SK-N-SH treated with all-trans-retinoic acid at 6 μM for 48 hours (cell line): Measurements from ENCODE around the gene QRICH1.

Source experiments
- ATAC-seq: fragments of 200-7000 bp; cut with Tn5 transposase; 3 replicates; pipeline ENCODE4 v1.9.1; 2020; ENCODE audit warnings: mild to moderate bottlenecking, moderate library complexity
- ARNTL ChIP-seq: fragments of 450-650 bp; formaldehyde crosslinking; IDR thresholded peaks from 2 replicates; pipeline ENCODE4 v1.5.0; 2020; ENCODE audit warnings: low read depth, mild to moderate bottlenecking, moderate library complexity, borderline replicate concordance
- CSDC2 ChIP-seq: fragments of 250-450 bp; sonication (Bioruptor Pico); IDR thresholded peaks from 2 replicates; pipeline ENCODE4 v1.5.0; 2020; ENCODE audit warnings: mild to moderate bottlenecking, moderate library complexity
- CSRNP3 ChIP-seq: fragments of 250-450 bp; sonication (Bioruptor Pico); IDR thresholded peaks from 2 replicates; pipeline ENCODE4 v1.5.1; 2021; ENCODE audit warnings: mild to moderate bottlenecking, moderate library complexity
- GLIS3 ChIP-seq: fragments of 250-450 bp; sonication (Bioruptor Pico); IDR thresholded peaks from 2 replicates; pipeline ENCODE4 v1.5.0; 2020; ENCODE audit warnings: mild to moderate bottlenecking, moderate library complexity
- ISL1 ChIP-seq: fragments of 250-450 bp; sonication (Bioruptor Pico); IDR thresholded peaks from 2 replicates; pipeline ENCODE4 v2.1.2; 2022; ENCODE audit warnings: mild to moderate bottlenecking, moderate library complexity
- OSR1 ChIP-seq: fragments of 250-450 bp; sonication (Bioruptor Pico); IDR thresholded peaks from 2 replicates; pipeline ENCODE4 v1.8.0; 2022; ENCODE audit warnings: moderate library complexity, mild to moderate bottlenecking, inconsistent platforms
- POU6F1 ChIP-seq: fragments of 250-450 bp; sonication (Bioruptor Pico); IDR thresholded peaks from 2 replicates; pipeline ENCODE4 v1.8.0; 2021; ENCODE audit warnings: low read depth, mild to moderate bottlenecking, moderate library complexity, borderline replicate concordance
- PPARA ChIP-seq: fragments of 250-450 bp; sonication (Bioruptor Pico); IDR thresholded peaks from 2 replicates; pipeline ENCODE4 v1.5.0; 2020; ENCODE audit warnings: mild to moderate bottlenecking, borderline replicate concordance
- SNAI2 ChIP-seq: fragments of 250-450 bp; sonication (Bioruptor Pico); IDR thresholded peaks from 2 replicates; pipeline ENCODE4 v1.5.0; 2020; ENCODE audit warnings: mild to moderate bottlenecking, moderate library complexity
- TCF4 ChIP-seq: fragments of 250-450 bp; sonication (Bioruptor Pico); IDR thresholded peaks from 2 replicates; pipeline ENCODE4 v1.8.0; 2021; ENCODE audit warnings: mild to moderate bottlenecking, moderate library complexity, borderline replicate concordance
- TOX ChIP-seq: fragments of 250-450 bp; sonication (Bioruptor Pico); IDR thresholded peaks from 2 replicates; pipeline ENCODE4 v1.8.0; 2021; ENCODE audit warnings: mild to moderate bottlenecking, moderate library complexity, borderline replicate concordance
- TSHZ2 ChIP-seq: fragments of 250-450 bp; sonication (Bioruptor Pico); IDR thresholded peaks from 2 replicates; pipeline ENCODE4 v1.5.0; 2020; ENCODE audit warnings: mild to moderate bottlenecking, moderate library complexity
- ZC3H10 ChIP-seq: fragments of 250-450 bp; sonication (Bioruptor Pico); IDR thresholded peaks from 2 replicates; pipeline ENCODE4 v1.5.1; 2021; ENCODE audit warnings: mild to moderate bottlenecking, moderate library complexity
- ZFP3 ChIP-seq: fragments of 250-450 bp; sonication (Bioruptor Pico); IDR thresholded peaks from 2 replicates; pipeline ENCODE4 v1.5.0; 2020; ENCODE audit warnings: mild to moderate bottlenecking, moderate library complexity
- ZFP30 ChIP-seq: fragments of 450-650 bp; formaldehyde crosslinking; IDR thresholded peaks from 2 replicates; pipeline ENCODE4 v1.5.0; 2022; ENCODE audit warnings: mild to moderate bottlenecking, moderate library complexity
- ZNF565 ChIP-seq: fragments of 450-650 bp; formaldehyde crosslinking; conservative IDR thresholded peaks from 2 replicates; pipeline ENCODE4 v1.5.0; 2020; ENCODE audit warnings: low read depth, mild to moderate bottlenecking, moderate library complexity
- TF ChIP-seq, protein P1 (sequence below): fragments of 250-450 bp; sonication (Bioruptor Pico); IDR thresholded peaks from 2 replicates; pipeline ENCODE4 v1.8.0; 2020; ENCODE audit warnings: mild to moderate bottlenecking, moderate library complexity, borderline replicate concordance

The QRICH1 gene

GRCh38 chr3:49021213-49021812 is 72.6 kb downstream of the QRICH1 start:
- peak; percentile 63 for ATAC-seq
- TF ChIP-seq POU6F1 (CRISPR knock-in tag), result no peak
- no peak for TF ChIP-seq PPARA
- TF ChIP-seq CSRNP3 (CRISPR knock-in tag), result no peak
- TF ChIP-seq TOX (CRISPR knock-in tag), result peak; percentile 59; the same call in 1 of the 2 replicates
- no peak for TF ChIP-seq OSR1 (CRISPR knock-in tag)
- TF ChIP-seq, protein P1, sequence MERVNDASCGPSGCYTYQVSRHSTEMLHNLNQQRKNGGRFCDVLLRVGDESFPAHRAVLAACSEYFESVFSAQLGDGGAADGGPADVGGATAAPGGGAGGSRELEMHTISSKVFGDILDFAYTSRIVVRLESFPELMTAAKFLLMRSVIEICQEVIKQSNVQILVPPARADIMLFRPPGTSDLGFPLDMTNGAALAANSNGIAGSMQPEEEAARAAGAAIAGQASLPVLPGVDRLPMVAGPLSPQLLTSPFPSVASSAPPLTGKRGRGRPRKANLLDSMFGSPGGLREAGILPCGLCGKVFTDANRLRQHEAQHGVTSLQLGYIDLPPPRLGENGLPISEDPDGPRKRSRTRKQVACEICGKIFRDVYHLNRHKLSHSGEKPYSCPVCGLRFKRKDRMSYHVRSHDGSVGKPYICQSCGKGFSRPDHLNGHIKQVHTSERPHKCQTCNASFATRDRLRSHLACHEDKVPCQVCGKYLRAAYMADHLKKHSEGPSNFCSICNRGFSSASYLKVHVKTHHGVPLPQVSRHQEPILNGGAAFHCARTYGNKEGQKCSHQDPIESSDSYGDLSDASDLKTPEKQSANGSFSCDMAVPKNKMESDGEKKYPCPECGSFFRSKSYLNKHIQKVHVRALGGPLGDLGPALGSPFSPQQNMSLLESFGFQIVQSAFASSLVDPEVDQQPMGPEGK (CRISPR knock-in tag), result 0 out of 2 replicates have a peak, but pooled peaks have one; percentile 22
- TF ChIP-seq, all 23 proteins: peak for 2

DNA sequence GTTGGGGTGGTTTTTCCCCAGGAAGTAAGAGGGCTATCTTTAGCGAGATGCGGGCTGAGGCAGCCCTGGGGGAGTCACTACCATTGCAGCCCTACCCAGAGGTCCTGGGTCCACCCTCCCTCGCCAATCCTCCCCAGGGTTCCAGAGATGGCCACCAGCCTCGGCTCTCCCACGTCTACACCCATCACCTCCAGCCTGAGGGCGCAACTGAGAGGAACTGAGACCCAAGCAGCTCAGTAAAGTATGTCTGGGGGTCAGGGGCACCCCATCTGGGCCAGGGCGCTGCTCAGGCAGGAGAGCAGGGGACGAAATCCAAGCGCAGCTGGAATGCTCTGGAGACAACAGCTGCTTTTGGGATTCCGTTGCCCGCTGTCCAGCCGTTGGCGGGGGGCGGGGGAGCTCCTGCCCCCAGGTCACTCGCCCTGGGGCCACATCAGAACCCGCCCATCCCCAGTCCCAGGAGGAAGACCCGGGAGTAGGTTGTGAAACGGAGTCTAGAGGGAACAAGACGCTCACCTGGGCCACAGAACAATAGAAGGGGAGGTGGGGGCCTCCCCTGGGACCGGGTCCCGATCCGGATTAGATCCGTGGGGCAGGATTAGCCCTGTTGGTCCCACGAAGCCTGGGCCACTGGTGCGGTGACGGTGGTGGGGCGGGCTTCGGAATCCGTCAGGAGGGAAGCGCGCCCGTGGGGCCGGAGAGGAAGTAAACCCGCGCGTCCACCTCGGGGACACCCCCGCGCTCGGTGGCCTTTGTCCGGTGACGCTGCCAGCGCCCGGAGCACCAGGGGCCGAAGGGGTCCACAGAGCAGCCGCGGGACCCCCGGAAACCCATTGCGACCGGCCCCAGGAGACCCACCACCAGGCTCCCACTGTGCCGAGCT is 73.3 kb downstream of the QRICH1 start:
- no peak for ATAC-seq
- no peak for TF ChIP-seq ISL1
- no peak for TF ChIP-seq CSRNP3 (CRISPR knock-in tag)
- TF ChIP-seq GLIS3 (CRISPR knock-in tag), result no peak
- no peak for TF ChIP-seq ARNTL (CRISPR knock-in tag)
- TF ChIP-seq TCF4 (CRISPR knock-in tag), result no peak
- TF ChIP-seq ZFP30 (CRISPR knock-in tag), result no peak
- no peak for TF ChIP-seq ZNF565
- no peak for TF ChIP-seq ZFP3
- TF ChIP-seq PPARA, result no peak

GRCh38 chr3:49019941-49020329 is 73.9 kb downstream of the QRICH1 start:
- TF ChIP-seq OSR1 (CRISPR knock-in tag) (no peak), CSDC2 (CRISPR knock-in tag) (no peak), ZNF565 (no peak), ARNTL (CRISPR knock-in tag) (no peak), GLIS3 (CRISPR knock-in tag) (no peak), TSHZ2 (CRISPR knock-in tag) (no peak), SNAI2 (CRISPR knock-in tag) (no peak)
- ATAC-seq, result no peak

GRCh38 chr3:49018707-49019006 is 75.2 kb downstream of the QRICH1 start:
- no peak for ATAC-seq
- TF ChIP-seq ZC3H10 (CRISPR knock-in tag), result no peak
- no peak for TF ChIP-seq POU6F1 (CRISPR knock-in tag)
